ENCODE results near the gene PCARE. TPM values are rescaled to one million over a fixed set of nuclear protein-coding genes. Genes with fewer than 3 reads are reported as not detected.

The PCARE gene
- total and polyA plus RNA-seq, 2 donors (not counting 1 experiment from before 2014, with no cell fraction given), result not detected

DNA sequence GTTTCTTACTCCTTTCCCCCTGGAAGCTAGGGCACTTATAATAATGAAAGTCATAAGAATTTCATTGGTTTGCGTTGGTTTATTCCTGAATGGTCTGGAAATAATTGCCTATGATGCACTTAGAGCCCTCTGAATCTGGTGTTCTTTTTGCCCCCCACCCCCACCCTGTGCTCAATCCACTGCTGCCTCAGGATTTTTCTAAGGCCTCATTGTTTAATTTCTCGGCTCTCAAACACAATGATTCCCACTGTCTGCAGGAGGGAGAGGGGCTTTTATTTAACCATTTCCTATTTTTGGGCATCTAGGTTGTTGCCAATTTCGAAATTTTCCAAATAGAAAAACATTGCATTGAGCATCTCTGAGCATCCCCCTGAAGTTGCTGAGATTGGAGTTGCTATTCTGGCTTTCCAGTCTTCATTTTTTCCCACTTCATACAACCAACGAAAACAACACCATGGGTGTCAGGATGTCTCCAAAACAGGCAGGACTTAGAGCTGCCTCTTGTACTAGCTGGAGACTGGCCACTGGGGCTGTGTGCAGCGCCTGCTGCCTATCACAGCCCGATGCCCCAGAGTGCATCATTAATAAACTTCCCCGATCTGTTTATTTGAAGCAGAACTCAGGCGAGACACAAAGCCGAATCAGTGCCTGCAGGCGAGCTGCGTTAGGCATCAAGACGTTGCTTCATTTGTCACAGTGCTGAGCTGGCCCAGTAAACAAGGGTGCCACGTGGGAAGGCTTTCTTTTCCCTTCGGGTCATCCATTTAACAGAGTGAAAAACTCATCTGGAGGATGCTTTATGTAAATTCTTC lies 1.8 kb upstream of the PCARE start:
- H3K36me3 ChIP-seq (replicated peaks in 1 of 2; ENCODE audit: control extremely low read depth in 1 of 2, control insufficient read depth in 1 of 2, extremely low read depth in 1 of 2, insufficient read depth in 2 of 2, low read length in 1 of 2), result no peaks in the 10 kb centered on the region
- POLR2A ChIA-PET, result no interaction called here
- H4K20me1 ChIP-seq (ENCODE audit: control insufficient read depth, insufficient read depth, low read length, poor library complexity, severe bottlenecking), result no peaks in the 10 kb centered on the region
- DNase-seq (no peak), ATAC-seq (ENCODE audit: low read depth) (no peak)
- H3K27me3 ChIP-seq (replicated peaks in 1 of 4; ENCODE audit: control extremely low read depth in 1 of 4, control insufficient read depth in 3 of 4, insufficient read depth in 4 of 4, low read length in 3 of 4), result no peaks in the 10 kb centered on the region
- H3K4me2 ChIP-seq (replicated peaks; ENCODE audit: low read depth, low read length, poor library complexity, severe bottlenecking), result no peak overlapping the region
- H3K27ac ChIP-seq (ENCODE audit: low read length in 2 of 2), result no peak overlapping the region
- WGBS (ENCODE audit: insufficient coverage), result 89% methylated on average over 11 of the region's 14 CpGs
- H2AFZ ChIP-seq (ENCODE audit: insufficient read depth, low read depth, low read length, poor library complexity, severe bottlenecking), result no peak overlapping the region
- H3K4me1 Mint-ChIP-seq, result no peaks in the 10 kb centered on the region
- H3K27ac Mint-ChIP-seq, result no peak overlapping the region
- H3K79me2 ChIP-seq (ENCODE audit: control insufficient read depth, insufficient read depth, low read length), result no peaks in the 10 kb centered on the region
- H3K4me1 ChIP-seq (ENCODE audit: control insufficient read depth in 2 of 2, insufficient read depth in 2 of 2, low read length in 2 of 2), result no peaks in the 10 kb centered on the region
- H3K4me3 Mint-ChIP-seq, result no peak overlapping the region
- peaks cover 4% of the 10 kb centered on the region for H3K27me3 Mint-ChIP-seq
- intact Hi-C loops (cut with micrococcal nuclease), result no loop called here
- CTCF ChIA-PET, result no interaction called here
- TF ChIP-seq EZH2 (IDR thresholded peaks at IDR 0.05; ENCODE audit: borderline replicate concordance, insufficient read depth, low read depth, low read length, poor library complexity, severe bottlenecking), result no peak
- TF ChIP-seq, protein P1, sequence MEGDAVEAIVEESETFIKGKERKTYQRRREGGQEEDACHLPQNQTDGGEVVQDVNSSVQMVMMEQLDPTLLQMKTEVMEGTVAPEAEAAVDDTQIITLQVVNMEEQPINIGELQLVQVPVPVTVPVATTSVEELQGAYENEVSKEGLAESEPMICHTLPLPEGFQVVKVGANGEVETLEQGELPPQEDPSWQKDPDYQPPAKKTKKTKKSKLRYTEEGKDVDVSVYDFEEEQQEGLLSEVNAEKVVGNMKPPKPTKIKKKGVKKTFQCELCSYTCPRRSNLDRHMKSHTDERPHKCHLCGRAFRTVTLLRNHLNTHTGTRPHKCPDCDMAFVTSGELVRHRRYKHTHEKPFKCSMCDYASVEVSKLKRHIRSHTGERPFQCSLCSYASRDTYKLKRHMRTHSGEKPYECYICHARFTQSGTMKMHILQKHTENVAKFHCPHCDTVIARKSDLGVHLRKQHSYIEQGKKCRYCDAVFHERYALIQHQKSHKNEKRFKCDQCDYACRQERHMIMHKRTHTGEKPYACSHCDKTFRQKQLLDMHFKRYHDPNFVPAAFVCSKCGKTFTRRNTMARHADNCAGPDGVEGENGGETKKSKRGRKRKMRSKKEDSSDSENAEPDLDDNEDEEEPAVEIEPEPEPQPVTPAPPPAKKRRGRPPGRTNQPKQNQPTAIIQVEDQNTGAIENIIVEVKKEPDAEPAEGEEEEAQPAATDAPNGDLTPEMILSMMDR (IDR thresholded peaks at IDR 0.05), result no peak
- H3K9me3 ChIP-seq (ENCODE audit: control extremely low read depth in 1 of 3, control insufficient read depth in 2 of 3, insufficient read depth in 1 of 3, low read length in 2 of 3), result peaks cover 0 to 15% (median 13%) of the 10 kb centered on the region in 3 donors
- H3K4me3 ChIP-seq (ENCODE audit: control extremely low read depth in 1 of 5, extremely low read depth in 1 of 5, insufficient read depth in 1 of 5, low read depth in 2 of 5, low read length in 4 of 5), result no peak overlapping the region
- H3K9me3 Mint-ChIP-seq (ENCODE audit: insufficient read depth), result no peaks in the 10 kb centered on the region
- H3K9ac ChIP-seq (ENCODE audit: low read length), result no peak overlapping the region

DNA sequence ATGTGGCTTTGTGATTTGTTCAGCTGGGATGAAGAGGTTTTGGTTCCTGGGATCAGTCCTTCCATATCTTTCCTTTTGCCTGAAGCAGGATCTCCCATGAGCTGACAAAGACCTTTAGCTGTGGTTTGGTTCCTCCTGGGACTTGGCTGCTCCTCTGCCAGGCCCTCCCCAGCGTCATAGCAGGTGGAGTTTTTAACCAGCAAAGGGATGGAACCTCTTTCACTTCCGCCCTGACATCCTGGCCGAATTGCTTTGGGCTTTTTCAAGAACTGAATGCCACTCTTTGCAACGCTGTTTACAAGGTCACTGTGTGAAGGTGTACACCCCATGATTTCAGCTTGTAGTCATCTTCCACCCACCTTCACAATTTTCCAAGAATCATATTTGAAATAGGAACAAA lies 390 bp downstream of the PCARE start:
- H2AFZ ChIP-seq (ENCODE audit: insufficient read depth, low read depth, low read length, poor library complexity, severe bottlenecking), result no peak overlapping the region
- ATAC-seq (ENCODE audit: low read depth) (no peak), DNase-seq (no peak)
- CTCF ChIA-PET, result interaction anchor here (0.5 kb wide), 1 partner anchor 39 kb away, joined by 3 read pairs; no protein-coding TSS in a partner anchor
- Mint-ChIP-seq H3K9me3 (ENCODE audit: insufficient read depth) (no peaks in the 10 kb centered on the region), H3K27me3 (peaks cover 6% of the 10 kb centered on the region), H3K4me3 (no peak overlapping the region), H3K27ac (no peak overlapping the region), H3K4me1 (no peaks in the 10 kb centered on the region)
- H3K4me2 ChIP-seq (replicated peaks; ENCODE audit: low read depth, low read length, poor library complexity, severe bottlenecking), result no peak overlapping the region
- intact Hi-C loops (cut with micrococcal nuclease), result no loop called here
- H3K27me3 ChIP-seq (replicated peaks in 1 of 4; ENCODE audit: control extremely low read depth in 1 of 4, control insufficient read depth in 3 of 4, insufficient read depth in 4 of 4, low read length in 3 of 4), result no peaks in the 10 kb centered on the region
- no peaks in the 10 kb centered on the region for H3K36me3 ChIP-seq (replicated peaks in 1 of 2; ENCODE audit: control extremely low read depth in 1 of 2, control insufficient read depth in 1 of 2, extremely low read depth in 1 of 2, insufficient read depth in 2 of 2, low read length in 1 of 2)
- TF ChIP-seq, protein P1 (IDR thresholded peaks at IDR 0.05), result no peak
- TF ChIP-seq EZH2 (IDR thresholded peaks at IDR 0.05; ENCODE audit: borderline replicate concordance, insufficient read depth, low read depth, low read length, poor library complexity, severe bottlenecking), result no peak
- H3K9ac ChIP-seq (ENCODE audit: low read length), result no peak overlapping the region
- no peaks in the 10 kb centered on the region for H3K9me3 ChIP-seq (ENCODE audit: control extremely low read depth in 1 of 3, control insufficient read depth in 2 of 3, insufficient read depth in 1 of 3, low read length in 2 of 3)
- no peaks in the 10 kb centered on the region for H4K20me1 ChIP-seq (ENCODE audit: control insufficient read depth, insufficient read depth, low read length, poor library complexity, severe bottlenecking)
- H3K79me2 ChIP-seq (ENCODE audit: control insufficient read depth, insufficient read depth, low read length), result no peaks in the 10 kb centered on the region
- H3K4me3 ChIP-seq (ENCODE audit: control extremely low read depth in 1 of 5, extremely low read depth in 1 of 5, insufficient read depth in 1 of 5, low read depth in 2 of 5, low read length in 4 of 5), result no peak overlapping the region
- POLR2A ChIA-PET, result no interaction called here
- 33% methylated on average over 2 of the region's 4 CpGs for WGBS (ENCODE audit: insufficient coverage)
- no peak overlapping the region for H3K27ac ChIP-seq (ENCODE audit: low read length in 2 of 2)
- H3K4me1 ChIP-seq (ENCODE audit: control insufficient read depth in 2 of 2, insufficient read depth in 2 of 2, low read length in 2 of 2), result no peaks in the 10 kb centered on the region

Data from B cell (primary cell).